Measurements from ENCODE around the gene DHX40. TPM values are rescaled to one million over a fixed set of nuclear protein-coding genes. Genes with fewer than 3 reads are reported as not detected.
"Not testable (repeated sequence)": the region's sequence is repeated elsewhere in the genome, so short reads cannot be mapped to it uniquely, and the experiment has no call there.

Gene DHX40
- polyA plus RNA-seq, 1 of the 3 experiments (the other 2 are of a cell fraction), result 33.8 TPM

DNA sequence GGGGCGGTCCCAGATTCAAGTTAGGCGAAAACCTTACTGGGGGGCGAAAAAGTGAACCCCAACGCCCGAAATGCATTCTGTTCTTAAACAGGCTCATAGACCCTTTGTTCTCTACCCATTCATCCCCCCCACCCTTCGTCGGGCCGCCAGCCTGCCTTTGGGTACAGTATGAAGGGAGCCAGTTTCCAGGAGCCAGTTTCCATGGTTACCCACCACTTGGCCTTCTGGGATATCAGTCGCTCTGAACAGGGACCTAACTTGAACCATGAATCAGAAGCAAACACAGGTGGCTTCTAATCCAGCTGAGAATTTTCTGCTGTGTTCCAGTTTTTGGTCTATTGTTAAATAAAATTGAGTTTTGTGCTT lies 532 bp downstream of the DHX40 start:
- peak overlapping the region; percentile 91 to 99 for H3K4me3 ChIP-seq (ENCODE audit: low read depth in 2 of 2, low read length in 1 of 2)
- TF ChIP-seq RCOR1 (IDR thresholded peaks at IDR 0.05; ENCODE audit: low read length), result 0 out of 2 replicates have a peak, but pooled peaks have one; percentile 22
- peak; percentile 41; the same call in 1 of the 2 replicates for TF ChIP-seq MXI1 (IDR thresholded peaks at IDR 0.05; ENCODE audit: low read depth, low read length)
- TF ChIP-seq FOSL2 (IDR thresholded peaks at IDR 0.05; ENCODE audit: borderline replicate concordance, low read depth), result no peak
- TF ChIP-seq RAD21 (IDR thresholded peaks at IDR 0.05; ENCODE audit: low read length), result peak; percentile 17; the same call in 1 of the 2 replicates
- TF ChIP-seq SIN3A (IDR thresholded peaks at IDR 0.05; ENCODE audit: borderline replicate concordance, low read depth, low read length), result peak; percentile 67; the same call in 1 of the 2 replicates
- no peaks in the 10 kb centered on the region for H3K9me3 ChIP-seq
- peak overlapping the region; percentile 84 for H3K4me2 ChIP-seq
- H3K79me2 ChIP-seq (ENCODE audit: insufficient read depth), result peaks cover 45% of the 10 kb centered on the region
- H3K27me3 ChIP-seq (ENCODE audit: insufficient read depth), result no peaks in the 10 kb centered on the region
- peak overlapping the region; percentile 88 for H3K9ac ChIP-seq
- peaks cover 18% of the 10 kb centered on the region in 2 experiments for H3K36me3 ChIP-seq (replicated peaks in 1 of 2; ENCODE audit: control insufficient read depth in 1 of 2, insufficient read depth in 2 of 2, low read length in 1 of 2)
- H3K4me1 ChIP-seq (ENCODE audit: control insufficient read depth in 1 of 2, insufficient read depth in 2 of 2, low read depth in 1 of 2, low read length in 1 of 2), result peaks cover 0 to 10% of the 10 kb centered on the region in 2 experiments; a peak in 3 of 4 replicates
- peak overlapping the region; percentile 96 for H2AFZ ChIP-seq (ENCODE audit: low read depth)
- POLR2A ChIA-PET, result interaction anchor here (1.0 to 1.6 kb wide), 2 partner anchors 54 to 255 kb away, joined by 3 to 9 read pairs; partner anchors contain the start of gene CLTC
- H4K20me1 ChIP-seq (ENCODE audit: insufficient read depth), result no peaks in the 10 kb centered on the region; the same call in 1 of the 2 replicates
- peaks cover 10% of the 10 kb centered on the region for H3F3A ChIP-seq (replicated peaks; ENCODE audit: insufficient read depth)
- CTCF ChIA-PET, result interaction anchor here (0.6 to 2.3 kb wide), 10 partner anchors 32 to 1514 kb away, joined by 3 to 11 read pairs (median 3); no protein-coding TSS in a partner anchor
- peak; percentile 88 for DNase-seq
- 2% methylated on average over 9 of the region's 9 CpGs for WGBS (ENCODE audit: low lambda C conversion rate)
- H3K27ac ChIP-seq (ENCODE audit: low read depth in 2 of 2, low read length in 1 of 2), result peak overlapping the region; percentile 83 to 89
- H3K9me2 ChIP-seq, result no peaks in the 10 kb centered on the region

DNA sequence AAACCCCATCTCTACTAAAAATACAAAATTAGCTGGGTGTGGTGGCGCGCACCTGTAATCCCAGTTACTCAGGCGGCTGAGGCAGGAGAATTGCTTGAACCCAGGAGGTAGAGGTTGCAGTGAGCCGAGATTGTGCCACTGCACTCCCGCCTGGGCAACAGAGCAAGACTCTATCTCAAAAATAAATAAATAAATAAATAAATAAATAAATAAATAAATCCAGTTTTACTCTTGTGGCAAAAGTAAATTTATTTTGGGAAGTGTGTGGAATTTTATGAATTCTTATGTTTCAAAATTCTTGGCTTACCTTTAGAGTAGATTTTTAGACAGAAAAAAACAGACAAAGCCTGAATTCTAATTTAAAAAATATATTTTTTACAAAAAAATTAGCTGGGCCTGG lies 3.7 kb downstream of the DHX40 start:
- H3K4me3 ChIP-seq (ENCODE audit: low read depth in 2 of 2, low read length in 1 of 2); H2AFZ ChIP-seq (ENCODE audit: low read depth); H3K27me3 ChIP-seq (ENCODE audit: insufficient read depth); H3K9me3 ChIP-seq; H3K4me1 ChIP-seq (ENCODE audit: control insufficient read depth in 1 of 2, insufficient read depth in 2 of 2, low read depth in 1 of 2, low read length in 1 of 2); H3K27ac ChIP-seq (ENCODE audit: low read depth in 2 of 2, low read length in 1 of 2); POLR2A ChIA-PET; DNase-seq; H3K9ac ChIP-seq; H4K20me1 ChIP-seq (ENCODE audit: insufficient read depth); H3K4me2 ChIP-seq; H3K9me2 ChIP-seq: not testable (repeated sequence)
- peaks cover 54% of the 10 kb centered on the region for H3K79me2 ChIP-seq (ENCODE audit: insufficient read depth)
- H3K36me3 ChIP-seq (replicated peaks in 1 of 2; ENCODE audit: control insufficient read depth in 1 of 2, insufficient read depth in 2 of 2, low read length in 1 of 2), result peaks cover 28 to 34% of the 10 kb centered on the region in 2 experiments
- WGBS (ENCODE audit: low lambda C conversion rate), result 93% methylated on average over 5 of the region's 5 CpGs
- CTCF ChIA-PET, result interaction anchor here (1.7 to 2.2 kb wide), 2 partner anchors 10 to 258 kb away, joined by 4 read pairs; no protein-coding TSS in a partner anchor
- H3F3A ChIP-seq (replicated peaks; ENCODE audit: insufficient read depth), result peaks cover 17% of the 10 kb centered on the region

DNA sequence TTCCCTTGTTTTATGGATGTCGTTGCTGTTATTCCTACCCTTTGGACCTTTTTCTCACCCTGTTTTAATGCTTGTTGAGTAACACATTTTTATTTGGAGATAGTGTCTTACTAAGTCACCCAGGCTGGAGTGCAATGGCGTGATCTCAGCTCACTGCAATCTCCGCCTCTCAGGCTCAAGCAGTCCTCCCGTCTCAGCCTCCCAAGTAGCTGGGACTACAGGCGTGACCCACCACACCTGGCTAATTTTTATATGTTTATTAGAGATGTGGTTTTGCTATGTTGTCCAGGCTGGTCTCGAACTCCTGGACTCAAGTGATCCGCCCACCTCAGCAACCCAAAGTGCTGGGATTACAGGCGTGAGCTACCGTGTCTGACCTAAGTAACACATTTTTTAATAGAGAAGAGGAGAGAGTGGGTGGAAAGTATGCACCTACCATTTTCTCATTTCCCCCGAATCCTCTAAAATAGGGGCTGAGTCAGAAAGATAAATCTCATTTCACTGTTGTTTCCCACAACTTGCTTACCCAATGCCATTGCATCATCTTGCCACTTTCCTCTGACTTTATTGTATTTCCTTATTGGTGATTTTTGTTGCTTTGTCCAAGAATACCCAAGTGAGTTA lies 7.0 kb downstream of the DHX40 start:
- Histone ChIP-seq H3K36me3 (replicated peaks in 1 of 2; ENCODE audit: control insufficient read depth in 1 of 2, insufficient read depth in 2 of 2, low read length in 1 of 2) (peaks cover 30 to 38% of the 10 kb centered on the region in 2 experiments), H3K4me1 (ENCODE audit: control insufficient read depth in 1 of 2, insufficient read depth in 2 of 2, low read depth in 1 of 2, low read length in 1 of 2) (no peaks in the 10 kb centered on the region), H4K20me1 (ENCODE audit: insufficient read depth) (no peaks in the 10 kb centered on the region; the same call in 1 of the 2 replicates), H3K79me2 (ENCODE audit: insufficient read depth) (peaks cover 35% of the 10 kb centered on the region), H3K9ac (no peak overlapping the region), H2AFZ (ENCODE audit: low read depth) (no peak overlapping the region), H3K27ac (ENCODE audit: low read depth in 2 of 2, low read length in 1 of 2) (no peak overlapping the region), H3K9me2 (no peaks in the 10 kb centered on the region), H3F3A (replicated peaks; ENCODE audit: insufficient read depth) (peaks cover 12% of the 10 kb centered on the region), H3K4me3 (ENCODE audit: low read depth in 2 of 2, low read length in 1 of 2) (no peak overlapping the region), H3K9me3 (no peaks in the 10 kb centered on the region), H3K27me3 (ENCODE audit: insufficient read depth) (no peaks in the 10 kb centered on the region), H3K4me2 (no peak overlapping the region)
- DNase-seq, result no peak
- CTCF ChIA-PET, result no interaction called here
- POLR2A ChIA-PET, result no interaction called here
- 98% methylated on average over 10 of the region's 10 CpGs for WGBS (ENCODE audit: low lambda C conversion rate)
- no peak for TF ChIP-seq YY1 (IDR thresholded peaks at IDR 0.05; ENCODE audit: low read depth)
- TF ChIP-seq SIN3A (IDR thresholded peaks at IDR 0.05; ENCODE audit: borderline replicate concordance, low read depth, low read length), result no peak
- TF ChIP-seq TAF1 (IDR thresholded peaks at IDR 0.05; ENCODE audit: borderline replicate concordance, low read depth, low read length), result no peak
- no peak for TF ChIP-seq NFIC (IDR thresholded peaks at IDR 0.05; ENCODE audit: borderline replicate concordance)
- no peak for TF ChIP-seq FOSL2 (IDR thresholded peaks at IDR 0.05; ENCODE audit: borderline replicate concordance, low read depth)
- TF ChIP-seq SMC3 (IDR thresholded peaks at IDR 0.05; ENCODE audit: low read depth, low read length), result no peak
- no peak for TF ChIP-seq MXI1 (IDR thresholded peaks at IDR 0.05; ENCODE audit: low read depth, low read length)
- TF ChIP-seq, protein P1, sequence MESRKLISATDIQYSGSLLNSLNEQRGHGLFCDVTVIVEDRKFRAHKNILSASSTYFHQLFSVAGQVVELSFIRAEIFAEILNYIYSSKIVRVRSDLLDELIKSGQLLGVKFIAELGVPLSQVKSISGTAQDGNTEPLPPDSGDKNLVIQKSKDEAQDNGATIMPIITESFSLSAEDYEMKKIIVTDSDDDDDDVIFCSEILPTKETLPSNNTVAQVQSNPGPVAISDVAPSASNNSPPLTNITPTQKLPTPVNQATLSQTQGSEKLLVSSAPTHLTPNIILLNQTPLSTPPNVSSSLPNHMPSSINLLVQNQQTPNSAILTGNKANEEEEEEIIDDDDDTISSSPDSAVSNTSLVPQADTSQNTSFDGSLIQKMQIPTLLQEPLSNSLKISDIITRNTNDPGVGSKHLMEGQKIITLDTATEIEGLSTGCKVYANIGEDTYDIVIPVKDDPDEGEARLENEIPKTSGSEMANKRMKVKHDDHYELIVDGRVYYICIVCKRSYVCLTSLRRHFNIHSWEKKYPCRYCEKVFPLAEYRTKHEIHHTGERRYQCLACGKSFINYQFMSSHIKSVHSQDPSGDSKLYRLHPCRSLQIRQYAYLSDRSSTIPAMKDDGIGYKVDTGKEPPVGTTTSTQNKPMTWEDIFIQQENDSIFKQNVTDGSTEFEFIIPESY (IDR thresholded peaks at IDR 0.05; ENCODE audit: borderline replicate concordance, low read depth), result no peak
- TF ChIP-seq, protein P2, sequence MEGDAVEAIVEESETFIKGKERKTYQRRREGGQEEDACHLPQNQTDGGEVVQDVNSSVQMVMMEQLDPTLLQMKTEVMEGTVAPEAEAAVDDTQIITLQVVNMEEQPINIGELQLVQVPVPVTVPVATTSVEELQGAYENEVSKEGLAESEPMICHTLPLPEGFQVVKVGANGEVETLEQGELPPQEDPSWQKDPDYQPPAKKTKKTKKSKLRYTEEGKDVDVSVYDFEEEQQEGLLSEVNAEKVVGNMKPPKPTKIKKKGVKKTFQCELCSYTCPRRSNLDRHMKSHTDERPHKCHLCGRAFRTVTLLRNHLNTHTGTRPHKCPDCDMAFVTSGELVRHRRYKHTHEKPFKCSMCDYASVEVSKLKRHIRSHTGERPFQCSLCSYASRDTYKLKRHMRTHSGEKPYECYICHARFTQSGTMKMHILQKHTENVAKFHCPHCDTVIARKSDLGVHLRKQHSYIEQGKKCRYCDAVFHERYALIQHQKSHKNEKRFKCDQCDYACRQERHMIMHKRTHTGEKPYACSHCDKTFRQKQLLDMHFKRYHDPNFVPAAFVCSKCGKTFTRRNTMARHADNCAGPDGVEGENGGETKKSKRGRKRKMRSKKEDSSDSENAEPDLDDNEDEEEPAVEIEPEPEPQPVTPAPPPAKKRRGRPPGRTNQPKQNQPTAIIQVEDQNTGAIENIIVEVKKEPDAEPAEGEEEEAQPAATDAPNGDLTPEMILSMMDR (IDR thresholded peaks at IDR 0.05), result no peak
- TF ChIP-seq RCOR1 (IDR thresholded peaks at IDR 0.05; ENCODE audit: low read length), result no peak

Measured in SK-N-SH (cell line).